Glomerular visceral epithelial cell (primary cell): ENCODE data around the gene USP48.

Experiments
- DNase-seq: peaks from one replicate; pipeline ENCODE4 v3.0.0-alpha.2; 2016; ENCODE audit errors: extremely low spot score

The USP48 gene

DNA sequence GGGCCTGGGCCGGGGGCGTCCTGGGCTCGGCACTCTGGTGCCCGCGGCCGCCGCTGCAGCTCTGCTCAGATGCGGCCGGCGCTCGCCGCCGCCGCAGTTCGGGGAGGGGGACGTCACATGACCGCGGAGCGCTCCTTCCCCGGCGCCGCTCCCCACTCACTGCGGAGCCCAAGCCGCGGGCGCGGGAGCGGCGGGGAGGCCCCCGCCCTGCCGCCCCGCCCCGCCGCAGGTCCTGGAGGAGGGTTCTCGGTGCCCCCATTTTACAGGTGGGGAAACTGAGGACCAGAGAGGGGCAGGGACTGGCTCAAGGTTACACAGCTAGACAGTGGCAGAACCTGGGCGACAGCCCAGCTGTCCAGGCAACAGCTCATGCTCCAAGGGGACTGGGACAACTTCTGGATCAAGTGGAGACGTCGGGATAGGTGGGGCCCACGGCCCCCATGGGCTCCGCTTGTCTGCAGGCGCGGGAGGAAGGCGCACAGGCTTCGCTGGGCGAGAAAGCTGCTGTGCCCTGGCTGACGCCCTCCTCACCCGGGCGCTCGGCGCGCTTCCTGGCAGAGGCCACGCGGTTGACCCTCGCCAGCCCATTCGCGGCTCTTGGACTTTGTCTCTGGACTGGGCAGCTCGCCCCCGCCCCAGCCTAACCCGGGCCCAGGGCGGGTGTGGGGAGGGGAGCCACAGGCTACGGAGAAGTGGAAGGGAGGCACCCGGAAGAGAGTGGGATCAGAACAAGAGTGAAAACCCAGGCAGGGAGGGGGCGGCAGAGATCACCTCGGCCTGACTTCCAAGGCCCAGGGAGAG, 113.5 kb downstream of the USP48 start, which contains the start of gene RAP1GAP:
RAP1GAP (minus strand) TSS at position 100 of the 801 bp plus-strand sequence. CDS start 49,325 bp downstream, outside the sequence.
- no peak for DNase-seq

DNA sequence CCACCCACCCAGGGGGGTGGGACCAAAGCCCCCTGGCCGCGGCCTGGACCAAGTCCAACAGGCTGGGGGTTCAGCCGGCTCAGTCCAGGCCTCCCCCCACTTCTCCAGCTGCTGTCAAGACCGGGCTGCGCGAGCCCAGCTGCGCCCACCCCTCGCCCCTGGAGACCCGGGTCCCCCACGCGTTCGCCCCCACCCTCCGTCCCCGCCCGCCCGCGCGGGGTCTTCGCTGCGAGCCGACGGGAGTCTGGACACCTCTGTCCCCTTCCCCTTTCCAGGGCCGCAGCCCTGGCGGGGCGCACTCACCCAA, 114.0 kb downstream of the USP48 start:
- DNase-seq = no peak

DNA sequence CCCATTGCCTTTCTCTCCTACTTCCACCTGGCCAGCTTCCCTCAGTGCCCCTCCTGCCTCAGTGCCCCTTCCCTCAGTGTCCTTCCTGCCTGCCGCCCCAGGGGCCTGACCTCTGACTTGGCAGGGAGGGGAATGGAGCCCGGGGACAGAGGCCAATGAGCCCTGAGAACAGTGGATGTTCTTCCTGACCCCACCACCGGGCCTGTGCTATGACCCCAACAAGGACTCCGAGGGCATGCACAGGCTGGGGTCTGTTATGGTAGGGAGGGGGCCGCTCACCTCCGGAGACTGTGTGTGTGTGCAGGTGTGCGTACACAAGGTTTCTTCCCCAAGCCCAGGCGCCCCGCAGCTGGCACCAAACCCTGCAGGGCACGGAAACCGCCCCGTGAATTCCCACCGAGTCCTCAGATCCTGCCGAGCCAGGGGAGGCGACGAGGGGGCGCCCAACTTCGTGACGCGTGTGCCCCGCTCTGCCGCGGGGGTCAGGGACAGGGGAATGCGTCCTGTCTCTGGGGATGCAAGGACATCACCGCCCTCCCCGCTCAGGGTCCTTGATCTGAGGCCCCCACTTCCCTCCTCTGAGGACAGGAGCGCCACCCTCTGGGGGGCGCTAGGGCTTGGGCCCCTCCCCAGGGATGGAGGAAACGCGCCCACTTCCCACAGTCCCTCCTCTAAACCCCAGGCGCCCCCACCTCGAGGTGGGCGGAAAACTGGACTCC, 114.6 kb downstream of the USP48 start:
- DNase-seq = no peak

DNA sequence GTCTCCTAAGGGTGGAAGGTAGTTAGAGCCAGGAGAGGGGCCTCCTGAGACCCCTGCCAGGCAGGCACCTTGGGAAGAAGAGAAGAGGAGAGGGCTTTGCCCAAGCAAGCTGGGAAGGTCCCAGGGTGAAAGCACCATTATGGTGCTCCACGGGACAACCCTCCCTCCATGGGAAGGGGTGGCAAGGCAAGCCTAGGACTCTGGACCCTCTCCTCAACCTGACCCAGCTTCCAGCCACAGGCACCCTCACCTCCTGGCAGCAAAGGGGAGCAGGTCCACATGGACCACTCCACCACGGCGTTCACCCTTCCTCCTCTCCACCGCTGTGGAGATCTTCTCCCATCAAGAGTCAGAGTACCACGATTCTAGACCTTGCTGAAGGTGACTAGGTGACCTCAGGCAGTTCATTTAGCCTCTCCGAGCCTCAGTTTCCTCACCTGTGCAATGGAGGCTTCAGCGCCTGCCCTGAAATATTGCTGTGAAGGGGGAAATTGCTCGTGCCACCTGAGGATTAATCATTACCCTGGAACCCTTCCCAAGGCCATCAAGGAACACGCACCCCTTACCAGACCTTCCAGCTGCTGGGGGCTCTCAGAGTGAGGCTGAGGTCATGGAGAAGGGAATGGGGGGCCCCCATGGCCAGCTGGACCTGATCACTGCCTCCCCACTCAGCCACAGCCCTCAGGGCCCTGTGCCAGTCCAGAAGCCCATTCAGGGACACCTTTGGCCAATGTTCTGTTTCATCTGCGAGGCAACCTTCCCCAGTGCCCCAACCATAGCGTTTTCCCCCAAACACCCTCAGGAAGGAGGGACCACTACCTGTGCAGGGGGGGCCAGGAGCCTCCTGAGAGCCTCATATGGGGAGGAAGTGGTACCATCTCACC, 115.4 kb downstream of the USP48 start:
- DNase-seq = no peak

DNA sequence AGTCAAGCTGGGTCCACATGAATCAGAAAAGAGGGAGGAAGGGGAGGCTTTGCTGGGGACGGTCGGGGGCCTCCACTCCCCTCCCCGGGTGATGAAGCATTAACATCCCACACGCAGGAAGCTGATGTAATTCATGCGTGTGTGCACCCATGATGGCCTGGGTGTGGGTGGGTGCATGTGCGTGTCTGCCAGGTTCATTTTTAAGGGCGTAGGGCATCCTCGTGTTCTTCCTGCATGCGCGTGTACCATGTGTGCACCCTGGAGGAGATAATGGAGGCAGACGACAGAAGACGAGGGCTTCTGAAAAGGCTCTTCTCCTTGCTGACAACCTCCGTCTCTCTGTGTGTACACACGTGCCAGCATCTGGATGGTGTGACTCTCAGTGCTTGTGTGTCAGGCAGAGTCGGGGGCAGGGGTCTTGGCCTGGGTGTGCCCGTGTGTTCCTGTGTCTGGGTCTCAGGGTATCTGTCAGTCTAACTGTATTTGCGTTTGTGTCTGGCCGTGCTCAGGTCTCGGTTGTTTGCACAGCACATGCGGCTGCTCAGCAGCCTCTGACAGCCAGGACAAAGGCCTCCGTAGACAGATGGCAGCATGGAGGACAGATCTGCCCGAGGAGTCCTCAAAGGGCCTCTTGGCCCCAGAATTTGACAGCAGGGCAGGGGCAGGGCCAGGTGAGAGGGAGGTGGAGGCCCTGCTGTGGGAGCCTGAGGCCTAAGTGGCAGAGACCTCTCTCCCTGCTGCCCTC, 116.2 kb downstream of the USP48 start:
- DNase-seq = no peak

DNA sequence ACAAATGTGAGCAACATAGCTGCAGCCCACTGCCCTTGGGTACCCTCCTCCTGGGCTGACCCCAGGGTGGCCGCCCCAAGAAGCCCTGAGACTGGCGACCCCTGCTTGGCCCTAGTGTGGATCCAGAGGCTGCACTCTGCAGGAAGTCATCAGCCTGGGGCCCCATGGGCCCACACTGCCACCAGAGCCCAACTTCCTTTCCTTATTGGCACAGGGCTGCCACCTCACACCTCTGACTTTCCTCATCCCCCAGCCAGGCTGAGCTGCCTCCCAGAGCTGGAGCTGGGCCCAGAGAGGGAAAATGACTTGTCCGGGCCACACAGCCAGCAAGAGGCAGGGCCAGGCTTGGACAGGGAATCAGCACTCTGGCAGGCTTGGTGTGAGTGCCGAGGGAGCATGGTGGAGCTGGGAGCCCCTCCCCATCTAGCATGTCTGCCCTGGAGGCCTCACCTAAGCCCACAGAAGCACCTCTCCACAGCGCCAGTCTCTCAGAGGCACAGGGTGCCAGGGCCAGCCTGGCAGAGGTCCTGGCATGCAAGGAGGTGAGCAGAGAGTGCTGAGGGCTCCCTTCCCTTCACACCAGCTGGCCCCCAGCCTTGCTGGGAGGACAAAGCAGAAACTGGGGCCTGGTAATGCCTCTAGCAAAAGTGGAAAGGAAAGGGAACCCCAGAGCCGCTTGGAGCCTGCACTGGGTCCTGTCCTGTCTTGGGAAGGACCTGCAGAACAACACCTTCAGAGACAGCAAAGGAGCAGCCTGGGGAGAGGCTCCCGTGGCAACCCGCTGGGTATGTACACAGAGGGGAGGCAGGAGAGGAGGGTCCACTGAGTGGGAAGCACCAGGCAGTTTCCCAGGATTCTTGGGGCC, 117.0 kb downstream of the USP48 start:
- no peak for DNase-seq

DNA sequence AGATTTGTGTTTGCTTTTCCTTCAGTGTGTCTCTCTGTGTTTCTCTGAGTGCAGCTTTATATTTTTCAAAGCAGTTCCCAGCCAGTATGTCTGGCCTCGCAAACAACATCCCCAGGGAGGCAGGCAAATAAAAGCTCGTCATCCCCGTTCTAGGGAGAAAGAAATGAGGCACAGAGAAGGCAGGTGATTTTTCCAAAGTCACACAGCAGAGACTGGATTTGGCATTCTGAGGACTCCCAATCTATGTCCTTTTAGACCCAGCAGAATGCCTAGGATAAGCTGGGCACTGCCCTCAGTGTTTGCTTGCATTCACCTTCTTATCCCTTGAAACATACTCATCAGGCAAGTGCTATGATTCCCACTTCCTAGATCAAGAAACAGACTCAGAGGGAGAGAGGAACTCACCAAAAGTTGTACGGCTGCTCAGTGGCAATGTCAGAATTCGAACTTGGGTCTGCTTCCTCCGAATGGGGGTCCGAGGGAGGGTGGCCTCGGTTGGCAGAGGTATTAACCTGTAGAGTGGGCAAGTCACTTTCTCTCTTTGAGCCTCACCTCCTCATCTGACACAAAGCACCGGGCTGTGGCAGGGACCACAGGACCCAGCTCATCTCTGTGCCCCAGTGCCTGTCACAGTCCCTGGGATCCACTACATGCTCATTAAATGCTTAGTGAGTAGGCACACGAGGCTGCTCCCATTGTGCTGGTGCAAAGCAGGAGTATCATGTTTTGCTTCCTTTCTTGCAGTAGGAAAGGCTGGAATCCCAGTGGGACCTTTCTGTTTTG, 118.0 kb downstream of the USP48 start:
- no peak for DNase-seq

DNA sequence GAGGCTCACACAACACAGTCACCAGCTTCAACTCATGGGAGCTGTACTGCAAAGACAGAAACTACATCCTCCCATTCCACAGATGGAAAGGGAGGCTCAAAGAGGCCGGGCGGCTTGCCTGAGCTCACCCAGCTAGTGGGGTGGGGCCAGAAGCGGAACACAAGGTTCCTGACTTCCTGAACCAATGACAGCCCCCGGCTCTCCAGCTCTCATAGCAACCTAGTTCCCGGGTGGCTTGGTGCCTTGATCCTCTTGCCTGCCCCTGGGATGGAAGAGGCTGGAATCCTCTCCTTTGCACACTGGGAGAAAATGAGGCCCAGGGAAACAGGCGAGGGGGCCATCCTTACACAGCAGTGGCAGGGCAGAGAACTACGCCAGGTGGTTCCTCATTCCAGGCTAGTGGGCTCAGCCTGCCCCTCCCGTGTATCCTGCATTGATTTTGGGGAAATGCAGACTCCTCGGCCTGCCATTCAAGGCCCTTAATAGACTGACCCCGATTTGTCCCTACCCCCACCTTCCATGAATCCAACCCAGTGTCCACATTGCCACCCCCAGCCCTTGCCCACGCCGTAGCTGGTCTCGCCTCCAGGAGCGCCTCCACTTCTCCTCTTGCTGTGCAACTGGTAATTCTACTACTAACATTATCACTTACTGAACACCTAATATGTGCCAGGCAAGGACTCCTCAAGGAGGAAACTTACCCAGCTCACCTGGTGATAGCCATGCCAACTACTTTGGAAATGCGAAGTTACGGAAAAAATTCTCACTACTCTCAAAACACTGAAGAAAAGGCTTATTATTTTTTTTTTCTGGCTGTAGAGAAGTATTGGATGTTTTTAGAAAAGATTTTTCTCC, 118.8 kb downstream of the USP48 start:
- no peak for DNase-seq

DNA sequence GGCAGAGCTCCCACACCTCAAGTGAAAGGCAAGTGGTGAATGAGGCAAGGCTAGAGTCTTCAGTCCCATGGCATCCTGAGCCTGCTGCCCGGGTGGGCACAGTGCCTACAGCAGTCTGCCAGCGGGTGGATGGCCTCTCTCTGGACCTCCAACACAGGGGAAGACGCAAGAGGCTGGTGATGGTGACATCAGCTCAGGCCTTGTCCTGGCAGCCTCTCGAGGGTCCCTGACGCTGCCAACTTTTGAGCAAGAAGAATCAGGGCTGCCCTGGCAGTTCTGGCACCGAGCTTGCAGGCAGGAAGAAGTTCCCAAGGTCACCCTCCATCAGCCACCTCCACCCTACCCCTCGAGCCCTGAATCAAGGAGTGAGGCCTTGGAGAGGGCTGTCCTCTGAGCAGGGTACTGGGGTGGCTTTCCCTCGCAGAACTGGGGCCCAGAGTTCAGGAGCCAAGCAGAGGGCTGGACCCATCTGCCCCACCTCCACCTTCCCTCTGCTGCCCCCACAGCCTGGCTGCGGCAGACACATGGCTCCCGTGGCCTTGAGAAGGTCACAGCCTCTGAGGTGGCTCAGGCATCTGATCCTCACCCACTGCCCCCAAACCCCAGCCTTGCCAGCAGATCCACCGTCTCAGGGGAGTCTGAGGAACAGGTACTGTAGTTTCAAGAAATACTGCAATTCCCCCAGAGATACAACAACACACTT, 119.5 kb downstream of the USP48 start:
- DNase-seq = no peak

DNA sequence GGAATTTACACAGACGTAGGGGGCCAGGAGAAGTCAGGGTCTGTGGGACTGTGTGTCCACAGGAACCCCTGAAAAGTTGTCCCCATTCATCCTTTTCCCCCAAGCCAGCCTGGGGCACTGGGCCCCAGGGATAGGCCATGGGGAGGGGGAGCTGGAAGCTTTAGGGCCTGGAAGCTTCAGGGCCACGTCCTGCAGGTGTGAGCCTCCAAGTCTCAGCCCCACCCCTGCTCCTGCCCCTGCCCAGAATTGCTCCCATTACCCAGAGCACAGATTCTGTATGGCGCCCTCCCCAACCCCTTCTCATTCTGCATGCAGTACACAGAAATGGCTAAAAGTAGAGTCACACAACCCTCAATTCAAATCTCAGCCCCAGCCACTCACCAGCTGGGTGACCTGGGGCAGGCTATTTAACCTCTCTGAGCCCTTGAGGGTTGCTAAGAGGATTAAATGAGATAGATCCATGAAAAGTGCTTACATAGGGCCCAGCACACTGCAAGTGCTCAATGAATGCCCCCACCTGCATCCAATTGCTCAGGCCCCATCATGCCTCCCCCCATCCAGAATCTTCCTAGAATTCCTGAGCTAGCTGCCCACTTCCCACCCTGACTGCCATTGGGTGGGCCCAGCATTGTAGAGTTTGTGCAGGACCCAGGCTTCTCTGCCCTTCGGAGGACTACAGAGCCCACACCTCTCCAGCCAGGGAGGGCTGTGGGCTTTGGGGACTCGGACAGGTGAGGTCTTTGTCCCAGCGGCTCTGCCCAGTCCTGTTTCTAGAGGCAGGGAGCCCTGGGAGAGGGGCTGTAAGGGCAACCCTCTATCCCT, 120.3 kb downstream of the USP48 start:
- DNase-seq = no peak

DNA sequence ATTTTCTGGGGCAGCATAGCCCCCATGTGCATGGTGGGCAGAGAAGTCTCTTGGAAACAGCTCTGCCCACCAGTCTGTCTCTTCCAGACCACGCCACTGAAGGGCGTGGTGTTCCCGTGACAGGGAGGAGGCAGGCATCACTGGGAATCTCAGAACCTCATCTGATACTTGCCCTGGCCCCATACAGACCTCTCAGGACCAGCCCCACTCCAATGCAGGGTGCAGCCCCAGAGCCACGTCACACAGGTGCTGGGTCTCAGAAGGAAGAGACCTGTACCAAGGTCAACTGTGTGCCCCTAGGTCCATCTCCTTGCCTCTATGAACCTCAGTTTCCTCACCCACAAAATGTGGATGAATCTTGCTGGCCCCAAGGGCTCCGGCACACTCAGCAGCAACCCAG, 121.1 kb downstream of the USP48 start:
- no peak for DNase-seq

DNA sequence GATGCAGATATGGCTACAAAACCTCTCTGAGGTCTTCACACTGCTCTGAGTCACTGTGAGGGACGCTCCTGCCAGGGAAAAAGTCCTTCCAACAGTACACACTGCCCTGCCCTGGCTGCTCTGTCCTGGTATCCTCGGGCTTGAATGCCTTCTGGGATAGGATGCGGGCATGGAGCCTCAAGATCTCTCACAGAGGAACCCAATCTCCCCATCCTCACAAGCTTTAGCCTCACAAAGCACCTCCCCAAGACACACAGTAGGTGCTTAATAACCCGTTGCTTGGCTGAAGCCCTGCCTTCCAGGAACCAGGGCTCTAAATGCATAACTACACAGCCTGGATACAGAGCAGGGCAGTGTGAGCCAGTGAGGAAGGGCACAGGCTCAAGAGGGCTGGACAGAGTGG, 123.0 kb downstream of the USP48 start:
- DNase-seq = no peak

DNA sequence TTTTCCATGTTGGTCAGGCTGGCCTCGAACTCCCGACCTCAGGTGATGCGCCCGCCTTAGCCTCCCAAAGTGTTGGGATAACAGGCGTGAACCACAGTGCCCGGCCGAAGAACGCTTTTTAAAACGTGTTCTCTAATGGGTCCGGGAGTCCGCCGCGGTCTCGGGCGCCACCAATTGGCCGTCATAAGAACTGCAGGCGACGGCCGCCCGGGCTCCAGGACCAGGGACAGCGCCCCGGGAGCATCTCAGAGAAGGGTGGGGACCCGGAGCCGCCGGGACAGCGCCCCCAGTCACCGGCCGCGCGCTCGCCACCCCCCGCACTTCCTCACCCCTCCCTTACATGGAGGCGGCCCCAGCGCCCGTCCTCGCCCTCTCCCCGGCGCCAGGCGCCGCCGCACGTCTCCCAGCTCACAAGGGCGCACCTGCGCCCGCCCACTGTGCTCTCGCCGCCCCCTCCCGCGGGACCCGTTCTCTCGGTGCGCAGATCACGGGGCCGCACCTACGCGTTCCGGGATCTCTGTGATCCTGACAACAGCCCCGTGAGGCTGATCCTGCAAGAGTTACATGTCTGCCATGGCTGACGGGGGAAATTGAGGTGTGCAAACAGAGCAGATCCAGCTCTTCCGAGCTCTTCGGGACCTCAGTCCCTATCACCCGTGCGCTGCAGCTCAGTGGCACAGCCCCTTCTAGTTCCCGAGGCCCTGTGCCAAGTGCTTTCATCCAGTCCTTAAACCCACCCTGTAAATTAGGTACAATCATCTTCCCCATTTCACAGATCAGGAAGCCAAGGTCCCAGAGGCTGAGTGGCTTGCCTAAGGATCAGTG, 123.6 kb downstream of the USP48 start:
- peak; percentile 63 for DNase-seq

DNA sequence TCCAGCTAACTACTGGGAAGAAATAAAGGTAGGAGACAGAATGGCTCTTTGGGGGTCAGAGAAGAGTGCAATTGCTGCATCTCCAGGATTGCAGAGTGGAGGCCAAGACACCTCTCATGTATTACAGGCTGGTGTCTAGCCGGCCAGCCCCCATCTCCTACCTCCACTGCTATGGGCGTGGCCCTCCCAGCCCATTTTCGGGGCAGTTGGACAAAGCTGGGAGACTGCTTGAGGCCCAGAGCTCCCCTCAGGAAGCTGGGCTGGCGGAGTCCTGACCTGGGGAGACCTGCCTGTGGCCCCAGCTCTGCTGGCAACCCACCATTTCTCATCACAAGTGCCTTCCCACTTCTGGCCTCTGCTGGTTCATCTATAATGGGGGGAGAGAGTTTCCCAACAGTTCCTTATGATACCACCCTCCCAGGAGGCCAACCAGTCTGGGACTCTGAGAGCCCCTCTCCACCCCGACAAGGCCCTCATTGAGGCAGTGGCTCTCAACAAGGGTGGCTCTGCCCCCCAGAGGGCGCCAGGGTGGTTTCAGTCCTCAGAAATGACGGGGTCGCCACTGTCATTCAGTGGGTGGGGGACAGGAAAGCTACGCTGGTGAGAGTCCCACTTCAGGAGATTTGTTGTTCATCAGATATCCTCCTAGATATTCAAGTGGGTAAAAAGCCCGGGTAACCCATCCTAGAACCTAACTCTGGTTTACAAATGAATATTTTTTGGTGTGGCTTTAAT, 125.3 kb downstream of the USP48 start:
- DNase-seq = no peak

DNA sequence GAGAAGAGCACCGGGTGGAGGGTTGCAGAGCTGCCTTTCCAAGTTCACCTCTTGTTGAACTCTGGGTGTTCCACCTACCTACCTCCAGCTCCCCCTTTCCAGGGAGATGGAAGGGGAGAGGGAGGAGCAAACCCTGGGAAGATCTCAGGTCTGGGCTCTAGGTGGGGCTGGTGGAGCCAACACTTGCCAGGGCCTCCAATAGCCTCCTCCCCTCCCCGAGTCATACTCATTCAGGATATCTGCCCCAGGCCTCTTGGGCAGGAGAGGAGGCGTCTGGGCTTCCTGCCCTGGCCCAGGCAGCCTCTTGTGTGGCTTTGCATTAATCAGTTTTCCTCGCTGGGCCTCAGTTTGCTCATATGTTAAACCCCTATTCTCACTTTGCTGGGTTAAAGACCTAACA, 127.2 kb downstream of the USP48 start:
- DNase-seq = no peak

DNA sequence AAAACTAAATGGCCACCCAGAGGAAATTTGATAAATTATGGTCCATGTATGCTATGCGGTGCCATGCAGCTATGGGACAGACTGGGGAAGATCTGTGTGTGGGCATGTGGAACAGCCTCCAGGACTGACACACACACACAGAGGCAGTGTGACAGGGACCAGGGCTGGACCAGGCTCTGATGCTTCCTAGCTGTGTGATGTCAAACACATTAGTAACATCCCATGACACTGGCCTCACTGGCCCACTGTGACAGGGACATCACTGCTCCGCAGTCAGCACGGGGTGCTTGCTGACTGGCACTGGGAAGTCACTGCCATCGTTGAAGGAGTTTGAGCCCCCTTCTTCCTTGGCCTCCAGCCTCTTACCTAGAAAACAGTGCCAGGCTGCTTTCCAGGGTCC, 127.7 kb downstream of the USP48 start:
- no peak for DNase-seq
